Measurements from ENCODE around the gene FN1. TPM values are rescaled to one million over a fixed set of nuclear protein-coding genes. Genes with fewer than 3 reads are reported as not detected.

The FN1 gene
- polyA plus RNA-seq, 1 of the 3 experiments (the other 2 are of a cell fraction): 1,671 TPM

- Histone ChIP-seq H3K9me2 (no peaks in the 10 kb centered on the region), H3K79me2 (ENCODE audit: insufficient read depth) (peaks cover 36% of the 10 kb centered on the region), H3K4me2 (no peak overlapping the region), H3F3A (replicated peaks; ENCODE audit: insufficient read depth) (peaks cover 99% of the 10 kb centered on the region), H3K9me3 (no peaks in the 10 kb centered on the region), H4K20me1 (ENCODE audit: insufficient read depth) (peaks cover 92% of the 10 kb centered on the region), H3K27ac (ENCODE audit: low read depth in 2 of 2, low read length in 1 of 2) (peak overlapping the region in 1 of 2 experiments; percentile 57; a peak in 2 of 4 replicates), H3K36me3 (replicated peaks in 1 of 2; ENCODE audit: control insufficient read depth in 1 of 2, insufficient read depth in 2 of 2, low read length in 1 of 2) (peaks cover 76 to 98% of the 10 kb centered on the region in 2 experiments), H3K27me3 (ENCODE audit: insufficient read depth) (no peaks in the 10 kb centered on the region), H3K9ac (no peak overlapping the region), H3K4me1 (ENCODE audit: control insufficient read depth in 1 of 2, insufficient read depth in 2 of 2, low read depth in 1 of 2, low read length in 1 of 2) (no peaks in the 10 kb centered on the region; a peak in 2 of 4 replicates), H3K4me3 (ENCODE audit: low read depth in 2 of 2, low read length in 1 of 2) (no peak overlapping the region), H2AFZ (ENCODE audit: low read depth) (no peak overlapping the region)
- CTCF ChIA-PET: interaction anchor here (0.7 kb wide), 1 partner anchor 544 kb away, joined by 4 read pairs; no protein-coding TSS in a partner anchor
- POLR2A ChIA-PET: no interaction called here
- DNase-seq: no peak
- TF ChIP-seq REST (IDR thresholded peaks at IDR 0.05; ENCODE audit: low read depth, low read length): no peak
- TF ChIP-seq SMC3 (IDR thresholded peaks at IDR 0.05; ENCODE audit: low read depth, low read length): no peak
- no peak for TF ChIP-seq GATA2 (CRISPR knock-in tag; IDR thresholded peaks at IDR 0.05)
- TF ChIP-seq NFIC (IDR thresholded peaks at IDR 0.05; ENCODE audit: borderline replicate concordance): no peak
- no peak for TF ChIP-seq MXI1 (IDR thresholded peaks at IDR 0.05; ENCODE audit: low read depth, low read length)
- TF ChIP-seq TEAD4 (IDR thresholded peaks at IDR 0.05; ENCODE audit: borderline replicate concordance, insufficient read depth): no peak
- no peak for TF ChIP-seq RXRA (IDR thresholded peaks at IDR 0.05; ENCODE audit: borderline replicate concordance, low read depth)
- TF ChIP-seq FOSL2 (IDR thresholded peaks at IDR 0.05; ENCODE audit: borderline replicate concordance, low read depth): no peak
- no peak for TF ChIP-seq EP300 (IDR thresholded peaks at IDR 0.05; ENCODE audit: borderline replicate concordance in 1 of 2, low read depth in 1 of 2, low read length in 1 of 2)
- no peak for TF ChIP-seq FOXM1 (IDR thresholded peaks at IDR 0.05; ENCODE audit: low read depth)
- TF ChIP-seq ELF1 (IDR thresholded peaks at IDR 0.05): no peak
- no peak for TF ChIP-seq MAX (IDR thresholded peaks at IDR 0.05; ENCODE audit: low read depth)
- TF ChIP-seq GABPA (IDR thresholded peaks at IDR 0.05; ENCODE audit: low read depth): no peak
- TF ChIP-seq EZH2phosphoT487 (IDR thresholded peaks at IDR 0.05; ENCODE audit: borderline replicate concordance, low read depth): no peak
- TF ChIP-seq CHD2 (IDR thresholded peaks at IDR 0.05; ENCODE audit: low read length, partially characterized antibody): no peak
- no peak for TF ChIP-seq NRF1 (IDR thresholded peaks at IDR 0.05; ENCODE audit: low read depth, low read length)
- no peak for TF ChIP-seq YY1 (IDR thresholded peaks at IDR 0.05; ENCODE audit: low read depth)
- TF ChIP-seq PBX3 (IDR thresholded peaks at IDR 0.05): no peak
- no peak for TF ChIP-seq SIN3A (IDR thresholded peaks at IDR 0.05; ENCODE audit: borderline replicate concordance, low read depth, low read length)
- no peak for TF ChIP-seq TCF12 (IDR thresholded peaks at IDR 0.05)
These were observed 67.4 kb downstream of the FN1 start for GRCh38 chr2:215368493-215368809.

Data from SK-N-SH (cell line).